ENCODE measurements around the gene ANKRD33. TPM values are rescaled to one million over a fixed set of nuclear protein-coding genes. Genes with fewer than 3 reads are reported as not detected.

The ANKRD33 gene
- total RNA-seq, 1 donor from 2014 or later: not detected

- Mint-ChIP-seq H3K9me3 (ENCODE audit: unreplicated experiment) (peaks cover 9% of the 10 kb centered on the region), H3K4me3 (ENCODE audit: unreplicated experiment) (no peak overlapping the region), H3K4me1 (ENCODE audit: low read depth, unreplicated experiment) (peaks cover 24% of the 10 kb centered on the region), H3K27ac (ENCODE audit: unreplicated experiment) (no peak overlapping the region), H3K36me3 (ENCODE audit: unreplicated experiment) (no peaks in the 10 kb centered on the region), H3K27me3 (ENCODE audit: unreplicated experiment) (peaks cover 13% of the 10 kb centered on the region)
- no peak for TF ChIP-seq CTCF (IDR thresholded peaks at IDR 0.05; ENCODE audit: partially characterized antibody, unreplicated experiment)
- no peak for DNase-seq
These were observed 26.9 kb upstream of the ANKRD33 start for GRCh38 chr12:51860986-51861385.

GRCh38 chr12:51862947-51863346, 25.0 kb upstream of the ANKRD33 start:
- Mint-ChIP-seq H3K9me3 (ENCODE audit: unreplicated experiment) (peaks cover 6% of the 10 kb centered on the region), H3K27me3 (ENCODE audit: unreplicated experiment) (peaks cover 12% of the 10 kb centered on the region), H3K4me3 (ENCODE audit: unreplicated experiment) (peak overlapping the region; percentile 79), H3K36me3 (ENCODE audit: unreplicated experiment) (no peaks in the 10 kb centered on the region), H3K4me1 (ENCODE audit: low read depth, unreplicated experiment) (peaks cover 29% of the 10 kb centered on the region), H3K27ac (ENCODE audit: unreplicated experiment) (peak overlapping the region; percentile 77)
- DNase-seq: no peak
- no peak for TF ChIP-seq CTCF (IDR thresholded peaks at IDR 0.05; ENCODE audit: partially characterized antibody, unreplicated experiment)

- no peak for DNase-seq
- Mint-ChIP-seq H3K36me3 (ENCODE audit: unreplicated experiment) (no peaks in the 10 kb centered on the region), H3K27ac (ENCODE audit: unreplicated experiment) (peak overlapping the region; percentile 77)
These were observed 24.5 kb upstream of the ANKRD33 start for GRCh38 chr12:51863363-51863932.

GRCh38 chr12:51863933-51864832, 23.7 kb upstream of the ANKRD33 start:
- Mint-ChIP-seq H3K4me1 (ENCODE audit: low read depth, unreplicated experiment) (peaks cover 38% of the 10 kb centered on the region), H3K27ac (ENCODE audit: unreplicated experiment) (peak overlapping the region; percentile 70), H3K36me3 (ENCODE audit: unreplicated experiment) (no peaks in the 10 kb centered on the region), H3K4me3 (ENCODE audit: unreplicated experiment) (peak overlapping the region; percentile 82), H3K9me3 (ENCODE audit: unreplicated experiment) (peaks cover 9% of the 10 kb centered on the region), H3K27me3 (ENCODE audit: unreplicated experiment) (peaks cover 12% of the 10 kb centered on the region)
- DNase-seq: peak; percentile 87
- no peak for TF ChIP-seq CTCF (IDR thresholded peaks at IDR 0.05; ENCODE audit: partially characterized antibody, unreplicated experiment)

More at GRCh38 chr12:51863363-51863932, 24.5 kb upstream of the ANKRD33 start:
- Mint-ChIP-seq H3K4me1 (ENCODE audit: low read depth, unreplicated experiment) (peaks cover 34% of the 10 kb centered on the region), H3K4me3 (ENCODE audit: unreplicated experiment) (peak overlapping the region; percentile 79), H3K9me3 (ENCODE audit: unreplicated experiment) (peaks cover 9% of the 10 kb centered on the region), H3K27me3 (ENCODE audit: unreplicated experiment) (peaks cover 12% of the 10 kb centered on the region)
- no peak for TF ChIP-seq CTCF (IDR thresholded peaks at IDR 0.05; ENCODE audit: partially characterized antibody, unreplicated experiment)

Measured in glutamatergic neuron (in vitro differentiated cells).